Natural killer cell treated with Interleukin-12 subunit alpha and Interleukin-12 subunit beta and Interleukin-15 and Interleukin-18, amount 100 ng/mL, for 72 hours (primary cell): ENCODE results near the gene MGAT5. TPM values are rescaled to one million over a fixed set of nuclear protein-coding genes. Genes with fewer than 3 reads are reported as not detected.

Experiments
- ATAC-seq, 2 donors: fragments of 150-1000 bp; cut with Tn5 transposase in 1 of 2; sonication (Bioruptor Pico), chemical (Tn5 transposase) in 1 of 2; 2 replicates each; pipeline ENCODE4 v1.10.0; 2021
- DNase-seq: peaks from one replicate; pipeline ENCODE4 v3.0.0; 2022; ENCODE audit warnings: low spot score
- H3K27ac Mint-ChIP-seq, 2 donors: 1 replicate in 1 of 2; 2 replicates in 1 of 2; pipeline ENCODE4 v1.8.0; 2022; ENCODE audit warnings: mixed read lengths in 2 of 2, mild to moderate bottlenecking in 1 of 2, moderate library complexity in 1 of 2
- H3K27me3 Mint-ChIP-seq, 2 donors: 1 replicate in 1 of 2; 2 replicates in 1 of 2; pipeline ENCODE4 v1.8.0; 2022; ENCODE audit warnings: mixed read lengths in 2 of 2
- H3K36me3 Mint-ChIP-seq: one replicate; pipeline ENCODE4 v1.8.0; 2022; ENCODE audit warnings: mixed read lengths
- H3K4me1 Mint-ChIP-seq, 2 donors: 1 replicate in 1 of 2; 2 replicates in 1 of 2; pipeline ENCODE4 v1.8.0; 2022; ENCODE audit warnings: low read depth in 2 of 2, mixed read lengths in 2 of 2, mild to moderate bottlenecking in 1 of 2
- H3K4me3 Mint-ChIP-seq: one replicate; pipeline ENCODE4 v1.8.0; 2022; ENCODE audit warnings: mixed read lengths
- H3K9me3 Mint-ChIP-seq: 2 replicates; pipeline ENCODE4 v1.8.0; 2022; ENCODE audit warnings: mixed read lengths
- total RNA-seq, 2 donors: library from RNA; stranded (reverse); gene quantifications; one replicate each; pipeline ENCODE4 v1.2.3, GENCODE V29; 2022

The MGAT5 gene
- total RNA-seq, 2 donors from 2014 or later, result 58.1 to 99.5 TPM

DNA sequence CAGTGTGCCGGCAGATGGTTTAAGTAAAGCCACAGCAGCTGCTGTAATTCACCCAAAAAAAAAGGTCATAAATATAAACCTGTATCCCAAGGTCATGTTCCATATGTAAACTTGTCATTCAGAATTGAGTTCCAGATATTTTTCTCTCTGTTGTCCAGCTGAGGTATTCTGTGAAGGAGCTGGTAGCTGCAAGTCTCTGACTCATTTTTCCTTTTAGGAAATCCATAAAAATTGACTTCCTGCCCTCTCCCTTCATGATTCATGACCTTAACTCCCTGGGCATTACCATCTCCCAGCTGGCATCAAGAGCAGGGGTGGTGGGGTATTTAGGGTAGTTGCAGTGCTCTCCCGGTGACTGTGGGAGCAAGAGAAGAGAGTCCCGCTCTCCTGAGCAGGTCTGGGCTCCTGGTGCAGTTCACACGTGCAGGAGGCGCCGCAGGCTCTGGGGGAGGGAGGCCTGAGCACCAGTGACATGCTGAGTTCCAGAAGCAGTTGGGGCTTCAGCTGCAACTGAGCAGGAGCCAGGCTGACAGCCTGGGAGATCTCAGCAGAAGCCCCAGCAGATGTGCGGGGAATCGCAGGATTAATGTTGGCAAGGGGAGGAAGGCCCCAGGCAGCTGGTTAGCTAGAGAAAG is 192.6 kb downstream of the MGAT5 start:
- Mint-ChIP-seq H3K4me3 (no peak overlapping the region), H3K36me3 (no peaks in the 10 kb centered on the region), H3K27me3 (no peaks in the 10 kb centered on the region), H3K9me3 (no peaks in the 10 kb centered on the region), H3K4me1 (peaks cover 2 to 5% of the 10 kb centered on the region in 2 donors), H3K27ac (no peak overlapping the region)
- no peak for ATAC-seq
- DNase-seq, result no peak

DNA sequence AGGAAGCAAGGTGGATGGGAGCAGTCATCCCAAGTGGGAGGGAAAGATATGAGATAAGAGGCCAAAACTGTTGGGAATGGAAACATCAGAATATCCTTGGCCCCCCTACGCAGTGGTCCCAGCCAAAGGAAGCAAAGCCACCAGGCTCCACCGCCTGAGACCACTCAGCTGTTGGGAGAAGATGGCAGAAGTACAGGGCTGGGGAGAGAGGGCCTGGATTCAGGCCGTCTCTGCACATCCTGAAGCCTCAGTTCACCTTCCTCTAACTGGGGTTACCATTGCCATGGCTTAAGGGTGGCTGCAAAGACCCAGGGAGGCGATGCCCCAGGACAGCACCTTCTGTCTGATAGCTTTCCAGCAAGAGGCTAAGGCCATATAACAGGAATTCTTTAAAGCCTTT is 193.8 kb downstream of the MGAT5 start:
- no peak for DNase-seq
- Mint-ChIP-seq H3K9me3 (no peaks in the 10 kb centered on the region), H3K4me3 (no peak overlapping the region), H3K27me3 (no peaks in the 10 kb centered on the region), H3K36me3 (no peaks in the 10 kb centered on the region), H3K27ac (no peak overlapping the region), H3K4me1 (peaks cover 5 to 6% of the 10 kb centered on the region in 2 donors)
- no peak for ATAC-seq

DNA sequence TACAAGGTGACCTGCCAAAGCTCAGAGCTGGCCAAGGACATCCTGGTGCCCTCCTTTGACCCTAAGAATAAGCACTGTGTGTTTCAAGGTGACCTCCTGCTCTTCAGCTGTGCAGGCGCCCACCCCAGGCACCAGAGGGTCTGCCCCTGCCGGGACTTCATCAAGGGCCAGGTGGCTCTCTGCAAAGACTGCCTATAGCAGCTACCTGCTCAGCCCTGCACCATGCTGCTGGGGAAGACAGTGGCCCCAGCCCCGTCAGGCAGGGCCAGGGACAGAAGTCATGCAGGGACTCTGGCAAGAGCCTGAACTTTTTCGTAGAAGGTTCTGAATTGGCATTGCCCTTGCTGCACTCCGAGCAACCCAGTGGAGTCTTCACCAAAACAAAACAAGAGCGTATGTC is 194.8 kb downstream of the MGAT5 start:
- Mint-ChIP-seq H3K9me3 (no peaks in the 10 kb centered on the region), H3K27ac (peak overlapping the region in 1 of 2 donors; percentile 5), H3K4me3 (no peak overlapping the region), H3K27me3 (no peaks in the 10 kb centered on the region), H3K36me3 (no peaks in the 10 kb centered on the region), H3K4me1 (peaks cover 5 to 6% of the 10 kb centered on the region in 2 donors)
- ATAC-seq, result no peak
- no peak for DNase-seq

- ATAC-seq, result no peak
- Mint-ChIP-seq H3K27ac (no peak overlapping the region), H3K36me3 (no peaks in the 10 kb centered on the region), H3K4me1 (peaks cover 5 to 6% of the 10 kb centered on the region in 2 donors), H3K4me3 (no peak overlapping the region), H3K9me3 (no peaks in the 10 kb centered on the region), H3K27me3 (no peaks in the 10 kb centered on the region)
- no peak for DNase-seq
Observed at GRCh38 chr2:134449157-134449556, 195.3 kb downstream of the MGAT5 start.

GRCh38 chr2:134449751-134450513 is 196.1 kb downstream of the MGAT5 start:
- no peaks in the 10 kb centered on the region for H3K9me3 Mint-ChIP-seq
- H3K4me1 Mint-ChIP-seq, result peaks cover 5 to 6% of the 10 kb centered on the region in 2 donors
- H3K27ac Mint-ChIP-seq, result no peak overlapping the region
- no peak for DNase-seq
- H3K4me3 Mint-ChIP-seq, result no peak overlapping the region
- H3K36me3 Mint-ChIP-seq, result no peaks in the 10 kb centered on the region
- ATAC-seq, result no peak
- H3K27me3 Mint-ChIP-seq, result no peaks in the 10 kb centered on the region

DNA sequence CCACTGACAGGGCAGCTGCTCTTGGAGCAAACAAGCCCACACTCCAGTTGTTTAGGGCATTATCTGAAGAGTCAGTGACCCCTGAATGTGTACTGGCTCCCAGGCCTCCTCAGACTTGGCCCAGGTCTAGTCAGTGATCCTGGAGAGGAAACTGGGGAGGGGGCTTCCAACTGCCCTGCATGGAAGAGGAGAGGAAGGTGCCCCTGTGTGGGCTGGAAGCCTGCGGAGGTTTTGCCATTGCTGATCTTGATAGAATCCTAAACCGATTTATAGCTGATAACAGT is 197.4 kb downstream of the MGAT5 start:
- H3K27ac Mint-ChIP-seq, result no peak overlapping the region
- H3K4me1 Mint-ChIP-seq, result peaks cover 5 to 6% of the 10 kb centered on the region in 2 donors
- H3K36me3 Mint-ChIP-seq, result no peaks in the 10 kb centered on the region
- no peak for DNase-seq
- H3K9me3 Mint-ChIP-seq, result no peaks in the 10 kb centered on the region
- ATAC-seq, result no peak
- no peak overlapping the region for H3K4me3 Mint-ChIP-seq
- H3K27me3 Mint-ChIP-seq, result no peaks in the 10 kb centered on the region

GRCh38 chr2:134452042-134452733 is 198.3 kb downstream of the MGAT5 start:
- no peak for ATAC-seq
- Mint-ChIP-seq H3K36me3 (no peaks in the 10 kb centered on the region), H3K4me1 (peaks cover 5 to 6% of the 10 kb centered on the region in 2 donors), H3K27me3 (no peaks in the 10 kb centered on the region), H3K4me3 (no peak overlapping the region), H3K9me3 (no peaks in the 10 kb centered on the region), H3K27ac (no peak overlapping the region)
- DNase-seq, result no peak

DNA sequence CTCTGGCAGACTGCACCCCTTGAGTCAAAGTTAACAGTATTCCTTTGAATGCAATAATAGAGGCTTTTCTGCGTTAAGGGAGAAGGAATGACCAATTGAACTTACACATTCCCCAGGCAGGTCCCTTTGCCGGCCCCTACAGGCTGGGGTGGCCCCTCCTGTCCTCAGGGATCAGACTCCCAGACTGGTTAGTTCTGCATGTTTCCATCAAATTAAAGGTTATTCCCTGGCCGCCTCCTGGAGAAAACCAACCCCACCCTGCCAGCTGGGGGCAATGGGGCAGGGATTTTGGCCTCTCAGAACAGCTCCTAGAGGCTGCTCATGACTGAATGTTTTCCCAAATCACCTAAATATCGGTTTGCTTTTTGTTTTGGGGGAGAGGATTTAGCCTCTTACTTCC is 199.6 kb downstream of the MGAT5 start:
- Mint-ChIP-seq H3K27me3 (no peaks in the 10 kb centered on the region), H3K27ac (peak overlapping the region in 1 of 2 donors; percentile 21), H3K4me3 (no peak overlapping the region), H3K36me3 (no peaks in the 10 kb centered on the region), H3K4me1 (peaks cover 5 to 6% of the 10 kb centered on the region in 2 donors), H3K9me3 (no peaks in the 10 kb centered on the region)
- ATAC-seq (no peak), DNase-seq (no peak)

GRCh38 chr2:134453973-134454372 is 200.1 kb downstream of the MGAT5 start:
- Mint-ChIP-seq H3K27ac (peak overlapping the region in 1 of 2 donors; percentile 21), H3K27me3 (no peaks in the 10 kb centered on the region), H3K4me1 (peaks cover 5 to 6% of the 10 kb centered on the region in 2 donors), H3K4me3 (no peak overlapping the region), H3K9me3 (no peaks in the 10 kb centered on the region), H3K36me3 (no peaks in the 10 kb centered on the region)
- no peak for ATAC-seq
- DNase-seq, result peak; percentile 32

GRCh38 chr2:134454426-134454825 is 200.6 kb downstream of the MGAT5 start:
- ATAC-seq (no peak), DNase-seq (peak; percentile 18)
- no peaks in the 10 kb centered on the region for H3K27me3 Mint-ChIP-seq
- no peak overlapping the region for H3K27ac Mint-ChIP-seq
- H3K4me3 Mint-ChIP-seq, result no peak overlapping the region
- no peaks in the 10 kb centered on the region for H3K36me3 Mint-ChIP-seq
- no peaks in the 10 kb centered on the region for H3K9me3 Mint-ChIP-seq
- H3K4me1 Mint-ChIP-seq, result peaks cover 5 to 6% of the 10 kb centered on the region in 2 donors

- H3K4me1 Mint-ChIP-seq, result peaks cover 5 to 6% of the 10 kb centered on the region in 2 donors
Observed at GRCh38 chr2:134454931-134455330, 201.1 kb downstream of the MGAT5 start.

GRCh38 chr2:134455426-134455825 is 201.6 kb downstream of the MGAT5 start:
- peaks cover 5% of the 10 kb centered on the region in 2 donors for H3K4me1 Mint-ChIP-seq
- no peak overlapping the region for H3K27ac Mint-ChIP-seq
- no peak overlapping the region for H3K4me3 Mint-ChIP-seq
- H3K27me3 Mint-ChIP-seq, result no peaks in the 10 kb centered on the region
- H3K36me3 Mint-ChIP-seq, result no peaks in the 10 kb centered on the region
- H3K9me3 Mint-ChIP-seq, result no peaks in the 10 kb centered on the region
- no peak for ATAC-seq
- no peak for DNase-seq

More at GRCh38 chr2:134454931-134455330, 201.1 kb downstream of the MGAT5 start:
- H3K4me3 Mint-ChIP-seq, result no peak overlapping the region
- peak; percentile 20 for DNase-seq
- no peaks in the 10 kb centered on the region for H3K36me3 Mint-ChIP-seq
- H3K27ac Mint-ChIP-seq, result no peak overlapping the region
- H3K9me3 Mint-ChIP-seq, result no peaks in the 10 kb centered on the region
- H3K27me3 Mint-ChIP-seq, result no peaks in the 10 kb centered on the region
- no peak for ATAC-seq

DNA sequence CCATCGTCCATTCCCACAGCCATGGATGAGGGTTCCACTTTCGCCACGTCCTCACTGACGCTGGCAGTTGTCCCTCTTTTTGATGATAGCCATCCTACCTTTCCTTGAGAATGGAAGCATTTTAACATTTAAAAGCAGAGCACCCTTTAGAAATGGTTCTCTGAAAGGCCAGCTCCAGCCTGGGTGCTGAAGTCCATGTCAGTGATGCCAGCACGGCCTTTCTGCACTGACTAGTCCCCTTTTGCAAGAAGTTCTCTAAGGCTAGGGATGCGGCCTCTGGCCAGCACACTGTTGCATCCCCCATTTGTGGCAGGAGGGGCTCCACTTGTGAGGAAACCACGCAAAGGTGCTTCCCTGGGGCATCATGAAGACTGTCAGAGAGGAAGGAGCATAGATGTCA is 203.5 kb downstream of the MGAT5 start:
- Mint-ChIP-seq H3K27me3 (no peaks in the 10 kb centered on the region), H3K4me1 (no peaks in the 10 kb centered on the region), H3K27ac (no peak overlapping the region), H3K4me3 (no peak overlapping the region), H3K36me3 (no peaks in the 10 kb centered on the region), H3K9me3 (no peaks in the 10 kb centered on the region)
- ATAC-seq, result no peak
- no peak for DNase-seq

DNA sequence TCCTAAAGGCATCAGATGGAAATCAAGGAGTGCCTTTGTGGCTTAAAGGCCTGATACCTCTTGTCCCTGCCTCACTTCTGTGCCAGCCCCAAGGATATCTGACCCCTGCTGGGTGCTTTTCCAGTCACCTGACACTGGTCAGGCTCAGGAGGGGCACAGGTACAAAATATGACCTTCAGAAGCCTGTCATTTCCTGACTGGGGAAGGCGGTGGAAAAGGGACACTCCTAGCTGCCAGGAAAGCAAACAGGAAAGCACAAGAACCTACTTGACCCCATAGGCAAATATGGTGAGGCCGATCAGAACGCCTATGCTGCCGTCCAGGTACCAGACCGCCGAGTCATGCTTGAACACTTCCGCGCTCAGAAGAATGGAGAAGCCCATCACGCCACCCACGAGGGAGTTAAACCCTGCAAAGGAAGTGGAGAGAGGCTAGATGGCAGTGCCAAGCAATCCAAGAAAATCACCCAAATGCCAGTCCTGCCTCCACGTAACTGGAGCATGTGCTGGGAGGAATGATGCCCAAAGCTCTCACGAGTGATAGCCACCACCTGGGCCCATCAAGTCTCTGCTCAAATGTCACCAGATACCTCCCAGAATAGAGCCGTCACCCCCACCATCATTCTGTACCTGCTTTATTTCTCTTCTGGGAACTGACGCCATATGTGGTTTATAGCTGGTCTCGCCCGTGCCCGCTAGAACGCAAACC is 204.0 kb downstream of the MGAT5 start:
- no peak for ATAC-seq
- Mint-ChIP-seq H3K4me3 (no peak overlapping the region), H3K9me3 (no peaks in the 10 kb centered on the region), H3K27ac (no peak overlapping the region), H3K4me1 (no peaks in the 10 kb centered on the region), H3K27me3 (no peaks in the 10 kb centered on the region), H3K36me3 (no peaks in the 10 kb centered on the region)
- DNase-seq, result no peak
